ENCODE results near the gene KCNB1. TPM values are rescaled to one million over a fixed set of nuclear protein-coding genes. Genes with fewer than 3 reads are reported as not detected.

KCNB1 gene
- total and polyA plus RNA-seq, 2 of the 4 experiments (the other 2 are of a cell fraction): 0.05 TPM; not detected in 1

- Histone ChIP-seq H2AK5ac (ENCODE audit: low read depth, low read length) (no peak overlapping the region), H3K9me3 (ENCODE audit: control insufficient read depth, insufficient read depth, low read length) (0 out of 2 replicates have a peak, but pooled peaks cover 2% of the 10 kb centered on the region), H3K4me2 (ENCODE audit: low read depth, low read length) (no peak overlapping the region), H2BK20ac (ENCODE audit: low read depth, low read length) (no peak overlapping the region), H2BK5ac (ENCODE audit: low read depth, low read length, poor library complexity, severe bottlenecking) (no peak overlapping the region), H4K91ac (ENCODE audit: insufficient read depth, low read depth, low read length) (no peak overlapping the region), H3K14ac (replicated peaks; ENCODE audit: low read depth, low read length) (no peak overlapping the region), H4K8ac (ENCODE audit: low read depth in 2 of 2, low read length in 2 of 2) (no peak overlapping the region), H3K4me3 (ENCODE audit: insufficient read depth, low read depth, low read length) (no peak overlapping the region), H3K36me3 (ENCODE audit: control insufficient read depth, insufficient read depth, low read length) (no peaks in the 10 kb centered on the region), H2AK9ac (replicated peaks; ENCODE audit: low read depth, low read length, poor library complexity) (no peak overlapping the region), H2AFZ (replicated peaks; ENCODE audit: low read length, poor library complexity) (no peak overlapping the region), H3K27me3 (ENCODE audit: control insufficient read depth, insufficient read depth, low read length) (peaks cover 67% of the 10 kb centered on the region), H3K4me1 (ENCODE audit: control insufficient read depth, insufficient read depth, low read length) (no peaks in the 10 kb centered on the region), H3K9ac (ENCODE audit: low read depth, low read length) (no peak overlapping the region), H4K20me1 (ENCODE audit: insufficient read depth, low read length) (0 out of 2 replicates have a peak, but pooled peaks cover 6% of the 10 kb centered on the region), H2BK120ac (ENCODE audit: low read depth, low read length) (no peak overlapping the region), H2BK15ac (ENCODE audit: low read depth, low read length) (no peak overlapping the region), H3K56ac (ENCODE audit: extremely low read depth, insufficient read depth, low read length) (no peak overlapping the region), H3K18ac (ENCODE audit: low read depth, low read length) (no peak overlapping the region), H4K5ac (ENCODE audit: low read depth, low read length) (no peak overlapping the region), H3K9me1 (ENCODE audit: insufficient read depth, low read length) (0 out of 2 replicates have a peak, but pooled peaks cover 3% of the 10 kb centered on the region), H3K27ac (ENCODE audit: insufficient read depth, low read length) (no peak overlapping the region), H3K79me1 (ENCODE audit: low read depth in 1 of 2, low read length in 2 of 2) (no peaks in the 10 kb centered on the region), H3K4ac (ENCODE audit: low read depth, low read length) (no peak overlapping the region), H3K23ac (ENCODE audit: low read depth, low read length) (no peak overlapping the region)
- no peak for TF ChIP-seq BHLHE40 (IDR thresholded peaks at IDR 0.05; ENCODE audit: low read depth, low read length)
- TF ChIP-seq ELK1 (IDR thresholded peaks at IDR 0.05; ENCODE audit: borderline replicate concordance, low read depth, low read length): no peak
- no peak for TF ChIP-seq POLR2A (IDR thresholded peaks at IDR 0.05; ENCODE audit: low read depth, low read length)
- no peak for TF ChIP-seq NFE2L2 (IDR thresholded peaks at IDR 0.05; ENCODE audit: low read depth, low read length)
- no peak for TF ChIP-seq MAZ (IDR thresholded peaks at IDR 0.05; ENCODE audit: borderline replicate concordance, low read depth, low read length)
- TF ChIP-seq CHD1 (IDR thresholded peaks at IDR 0.05; ENCODE audit: low read depth, low read length): no peak
- TF ChIP-seq RFX5 (IDR thresholded peaks at IDR 0.05; ENCODE audit: low read depth, low read length): no peak
- TF ChIP-seq MAFK (IDR thresholded peaks at IDR 0.05; ENCODE audit: low read depth, low read length): no peak
- TF ChIP-seq, protein P1, sequence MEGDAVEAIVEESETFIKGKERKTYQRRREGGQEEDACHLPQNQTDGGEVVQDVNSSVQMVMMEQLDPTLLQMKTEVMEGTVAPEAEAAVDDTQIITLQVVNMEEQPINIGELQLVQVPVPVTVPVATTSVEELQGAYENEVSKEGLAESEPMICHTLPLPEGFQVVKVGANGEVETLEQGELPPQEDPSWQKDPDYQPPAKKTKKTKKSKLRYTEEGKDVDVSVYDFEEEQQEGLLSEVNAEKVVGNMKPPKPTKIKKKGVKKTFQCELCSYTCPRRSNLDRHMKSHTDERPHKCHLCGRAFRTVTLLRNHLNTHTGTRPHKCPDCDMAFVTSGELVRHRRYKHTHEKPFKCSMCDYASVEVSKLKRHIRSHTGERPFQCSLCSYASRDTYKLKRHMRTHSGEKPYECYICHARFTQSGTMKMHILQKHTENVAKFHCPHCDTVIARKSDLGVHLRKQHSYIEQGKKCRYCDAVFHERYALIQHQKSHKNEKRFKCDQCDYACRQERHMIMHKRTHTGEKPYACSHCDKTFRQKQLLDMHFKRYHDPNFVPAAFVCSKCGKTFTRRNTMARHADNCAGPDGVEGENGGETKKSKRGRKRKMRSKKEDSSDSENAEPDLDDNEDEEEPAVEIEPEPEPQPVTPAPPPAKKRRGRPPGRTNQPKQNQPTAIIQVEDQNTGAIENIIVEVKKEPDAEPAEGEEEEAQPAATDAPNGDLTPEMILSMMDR (conservative IDR thresholded peaks at IDR 0.05; ENCODE audit: low read depth, low read length): no peak
- TF ChIP-seq RAD21 (IDR thresholded peaks at IDR 0.05; ENCODE audit: low read length): no peak
- TF ChIP-seq USF2 (IDR thresholded peaks at IDR 0.05; ENCODE audit: low read depth, low read length): no peak
- TF ChIP-seq MXI1 (IDR thresholded peaks at IDR 0.05; ENCODE audit: borderline replicate concordance, low read depth, low read length): no peak
- no peak for TF ChIP-seq RCOR1 (IDR thresholded peaks at IDR 0.05; ENCODE audit: insufficient replicate concordance, low read length)
- WGBS, 2 experiments (ENCODE audit: extremely low coverage in 2 of 2, insufficient read length in 1 of 2): no CpG with 5 or more reads among the region's 3 CpGs
- DNase-seq (no peak), ATAC-seq (ENCODE audit: low read depth) (no peak)
- intact Hi-C loops (cut with micrococcal nuclease): loop anchor here (5.0 to 10.0 kb wide), 2 partner anchors 52 to 95 kb away; no protein-coding TSS in a partner anchor
- in situ Hi-C loops (cut with MboI; ENCODE audit: low sequenced_read_pairs): no loop called here
- dilution Hi-C loops (cut with HindIII; ENCODE audit: low sequenced_read_pairs, unreplicated experiment): no loop called here
- ChIA-PET CTCF (no interaction called here), POLR2A (ENCODE audit: unreplicated experiment) (no interaction called here)
- no TSS peak for BruUV-seq (replicated peaks)
Observed at GRCh38 chr20:49480236-49480635, 2.2 kb downstream of the KCNB1 start.

Data from IMR-90 (cell line).